GM21360 (cell line): ENCODE results near the gene SUGP2.

Source experiments
- ATAC-seq: cut with Tn5 transposase; IDR thresholded peaks from one replicate; pipeline ENCODE4 v1.9.1; 2021; ENCODE audit warnings: mild to moderate bottlenecking, moderate library complexity; ENCODE audit not compliant: unreplicated experiment

The SUGP2 gene

GRCh38 chr19:18993115-18993514 lies 40.2 kb downstream of the SUGP2 start:
- no peak for ATAC-seq

DNA sequence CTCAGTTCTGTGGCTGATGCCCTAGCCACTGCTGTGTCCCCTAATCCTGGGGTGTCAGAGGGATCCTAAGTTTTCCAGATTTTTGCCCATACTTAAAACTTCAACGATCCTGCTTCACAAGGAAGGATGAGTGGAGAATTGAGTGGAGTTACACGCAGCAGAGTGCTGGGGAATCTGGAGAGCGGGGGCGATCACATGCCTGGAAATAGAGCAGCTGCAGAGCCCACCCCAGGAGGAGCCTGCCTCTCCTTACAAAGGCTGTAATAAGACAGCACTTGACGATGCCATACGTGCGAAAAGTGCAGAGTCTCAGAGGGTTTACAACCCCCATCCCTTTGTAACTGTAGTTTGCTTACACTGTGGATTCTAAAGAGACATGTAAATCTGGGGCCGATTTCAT lies 40.6 kb downstream of the SUGP2 start:
- ATAC-seq: no peak

DNA sequence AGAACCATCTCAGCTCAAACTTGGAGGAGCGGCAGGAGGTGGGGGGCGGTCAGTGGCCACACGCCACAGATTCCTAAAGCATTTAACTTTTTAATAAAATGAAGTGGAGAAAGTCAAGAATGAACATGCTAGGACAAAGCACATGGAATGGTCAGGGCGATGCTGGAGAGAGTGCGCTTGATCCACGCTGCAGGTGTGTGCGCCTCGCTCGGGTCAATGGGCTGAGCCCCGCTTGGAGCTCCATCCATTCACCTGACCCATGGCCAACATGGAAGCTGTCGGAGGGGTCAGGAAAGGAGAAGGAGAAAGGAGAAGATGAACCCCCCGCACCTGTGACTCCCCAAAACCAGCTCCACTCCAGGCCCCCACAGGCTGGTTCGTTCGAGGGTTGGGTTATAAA lies 41.8 kb downstream of the SUGP2 start:
- no peak for ATAC-seq

GRCh38 chr19:18991006-18991405 lies 42.3 kb downstream of the SUGP2 start:
- ATAC-seq: no peak

DNA sequence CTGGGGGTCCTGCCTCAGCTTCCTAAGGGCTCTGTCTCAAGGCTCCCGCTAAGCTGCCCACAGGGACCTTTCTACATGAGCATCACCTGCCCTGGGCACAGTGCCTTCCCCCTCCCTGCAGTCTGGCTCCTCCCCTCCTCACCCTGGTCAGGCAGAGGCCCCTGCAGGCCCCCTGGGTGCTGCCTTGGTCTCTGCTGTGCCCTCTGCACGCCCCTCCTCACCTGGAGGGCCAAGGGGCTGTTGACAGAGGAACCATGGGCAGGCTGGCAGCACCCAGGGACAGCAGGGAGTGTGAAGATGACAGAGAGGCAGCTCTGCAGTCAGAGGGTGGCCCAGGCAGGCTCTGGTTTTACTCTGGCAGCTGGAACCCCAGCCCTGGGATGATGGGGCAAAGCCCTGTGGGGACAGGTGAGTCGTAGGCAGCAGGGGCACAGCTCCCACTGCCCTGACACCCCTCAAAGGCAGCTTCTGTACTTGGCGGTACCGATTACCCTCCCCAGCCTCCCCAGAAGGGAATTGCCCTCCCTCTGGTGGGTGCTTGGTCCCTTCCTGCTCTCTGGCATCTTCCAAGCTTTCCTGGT lies 43.1 kb downstream of the SUGP2 start:
- no peak for ATAC-seq

DNA sequence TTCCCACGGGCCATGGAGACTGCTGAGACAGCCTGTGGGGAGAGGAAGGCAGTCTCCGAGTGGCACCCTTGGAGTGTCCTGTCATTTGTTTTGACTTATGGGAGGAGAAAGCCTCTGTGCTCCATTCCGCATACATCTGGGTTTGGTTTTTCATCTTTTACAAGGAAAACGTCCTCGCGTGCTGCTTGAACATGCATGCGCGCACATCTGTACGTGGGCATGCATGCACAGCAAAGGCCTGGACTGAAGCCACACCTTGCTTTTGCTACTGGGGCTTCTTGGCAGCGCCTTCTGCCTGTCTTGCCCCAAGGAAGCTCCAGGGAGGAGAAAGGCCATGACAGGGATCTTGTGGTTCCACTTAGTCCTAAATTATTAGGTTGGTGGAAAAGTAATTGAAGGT lies 44.0 kb downstream of the SUGP2 start:
- no peak for ATAC-seq

DNA sequence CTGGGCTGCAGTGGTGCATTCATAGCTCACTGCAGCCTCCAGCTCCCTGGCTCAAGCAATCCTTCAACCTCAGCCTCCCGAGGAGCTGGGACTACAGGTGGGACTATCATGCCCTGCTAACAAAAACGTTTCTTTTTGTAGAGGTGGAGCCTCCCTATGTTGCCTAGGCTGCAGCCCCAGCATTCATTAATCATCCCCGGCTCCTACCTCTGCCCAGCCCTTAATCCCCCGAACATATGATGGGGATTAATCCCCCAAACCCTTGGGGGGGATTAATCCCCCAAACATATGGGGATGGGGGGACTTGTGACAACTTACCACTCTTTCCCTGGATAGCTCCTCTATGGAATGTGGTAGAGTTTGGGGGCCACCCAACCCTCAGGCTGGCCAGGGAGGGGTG lies 45.9 kb downstream of the SUGP2 start:
- ATAC-seq: no peak

DNA sequence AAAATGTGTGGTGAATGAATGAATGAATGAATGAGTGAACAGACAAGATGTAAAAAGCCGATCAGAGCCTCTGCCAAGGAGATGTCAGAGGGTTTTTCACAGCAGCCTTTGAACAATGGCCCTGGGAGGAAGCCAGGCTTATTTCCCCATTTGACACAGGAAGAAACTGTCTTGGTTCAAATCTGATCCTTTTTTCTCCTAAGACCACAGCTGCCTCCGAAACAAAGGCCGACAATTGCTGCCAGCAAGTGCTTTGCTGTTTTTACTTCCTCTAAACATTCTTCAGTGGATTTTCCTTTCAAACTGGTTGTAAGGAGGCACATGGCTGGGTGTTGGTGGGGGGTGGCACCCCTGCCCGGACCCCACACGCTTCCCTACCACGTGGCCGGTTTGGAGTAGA lies 48.1 kb downstream of the SUGP2 start:
- ATAC-seq: no peak

- ATAC-seq: no peak
Measured at GRCh38 chr19:18984251-18984650, 49.1 kb downstream of the SUGP2 start.

GRCh38 chr19:18982669-18983068 lies 50.6 kb downstream of the SUGP2 start:
- ATAC-seq: no peak

DNA sequence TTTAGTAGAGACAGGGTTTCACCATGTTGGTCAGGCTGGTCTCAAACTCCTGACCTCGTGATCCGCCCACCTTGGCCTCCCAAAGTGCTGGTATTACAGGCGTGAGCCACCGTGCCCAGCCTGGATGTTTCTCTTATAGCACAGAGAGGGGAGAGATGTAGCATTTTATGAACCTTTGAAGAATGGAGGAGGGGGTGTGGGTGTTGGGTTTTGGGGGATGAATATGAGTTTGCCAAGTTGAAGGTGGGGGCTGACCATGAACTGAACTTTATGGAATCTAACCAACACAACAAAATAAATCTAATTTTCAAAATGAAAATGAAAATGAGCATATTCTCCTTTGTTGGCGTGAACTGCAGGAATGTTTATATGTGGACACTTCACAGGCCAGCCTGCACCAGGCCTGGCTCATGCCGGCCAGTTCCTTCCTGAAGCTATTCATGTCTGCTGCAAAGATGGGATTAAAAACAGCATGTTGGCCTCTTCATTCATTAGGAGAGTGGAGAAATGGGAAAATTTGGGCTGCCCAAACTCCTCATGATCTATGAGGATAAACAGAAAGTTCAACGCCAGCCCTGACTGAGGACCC lies 52.8 kb downstream of the SUGP2 start:
- ATAC-seq: no peak

DNA sequence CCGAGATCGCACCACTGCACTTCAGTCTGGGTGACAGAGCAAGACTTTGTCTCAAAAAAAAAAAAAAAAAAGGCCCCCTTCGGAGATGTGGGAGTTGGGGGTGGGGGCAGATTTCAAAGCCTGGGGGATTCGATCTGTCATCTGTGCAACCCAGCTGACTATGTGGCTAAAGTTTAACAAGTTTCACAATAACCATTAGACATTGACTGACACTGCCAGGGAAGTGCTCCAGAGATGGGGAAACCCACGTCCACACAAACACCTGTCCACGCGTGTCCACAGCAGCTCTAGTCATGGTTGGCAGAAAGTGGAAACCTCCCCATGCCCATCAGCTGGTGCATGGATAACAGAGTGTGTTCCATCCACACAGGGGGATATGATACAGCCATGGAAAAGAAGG lies 54.7 kb downstream of the SUGP2 start:
- ATAC-seq: no peak

DNA sequence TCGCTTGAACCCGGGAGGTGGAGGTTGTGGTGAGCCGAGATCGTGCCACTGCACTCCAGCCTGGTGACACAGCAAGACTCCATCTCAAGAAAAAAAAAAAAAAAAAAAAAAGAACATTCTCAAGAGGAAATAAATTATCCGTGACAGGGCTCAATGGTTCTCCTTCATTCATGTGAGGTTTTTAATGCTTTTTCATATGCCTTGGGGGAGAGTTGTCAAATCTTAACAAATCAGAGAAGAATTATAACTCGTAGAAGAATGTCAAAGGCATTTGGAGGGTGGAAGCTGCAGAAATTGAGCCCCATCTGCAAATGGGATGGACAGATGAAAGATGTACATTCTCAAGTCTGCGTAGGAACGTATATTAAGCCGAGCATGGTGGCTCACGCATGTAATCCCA lies 57.4 kb downstream of the SUGP2 start:
- no peak for ATAC-seq

- no peak for ATAC-seq
Measured at GRCh38 chr19:18975011-18975410, 58.3 kb downstream of the SUGP2 start.

DNA sequence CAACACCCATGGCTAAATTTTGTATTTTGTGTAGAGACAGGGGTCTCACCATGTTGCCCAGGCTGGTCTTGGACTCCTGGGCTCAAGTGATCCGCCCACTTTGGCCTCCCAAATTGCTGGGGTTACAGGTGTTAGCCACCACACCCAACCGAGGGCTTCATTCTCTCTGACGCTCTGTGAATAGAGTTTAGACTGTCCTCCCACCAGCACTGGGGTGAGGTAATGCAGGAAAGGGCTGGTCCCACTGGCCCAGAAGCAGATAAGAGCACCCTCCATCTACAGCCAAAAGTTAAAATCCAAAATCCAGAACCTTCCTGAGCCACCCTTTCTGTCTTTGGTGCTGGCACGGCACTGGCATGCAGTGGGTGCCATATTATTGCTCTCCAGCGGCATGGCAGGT lies 60.5 kb downstream of the SUGP2 start:
- no peak for ATAC-seq

DNA sequence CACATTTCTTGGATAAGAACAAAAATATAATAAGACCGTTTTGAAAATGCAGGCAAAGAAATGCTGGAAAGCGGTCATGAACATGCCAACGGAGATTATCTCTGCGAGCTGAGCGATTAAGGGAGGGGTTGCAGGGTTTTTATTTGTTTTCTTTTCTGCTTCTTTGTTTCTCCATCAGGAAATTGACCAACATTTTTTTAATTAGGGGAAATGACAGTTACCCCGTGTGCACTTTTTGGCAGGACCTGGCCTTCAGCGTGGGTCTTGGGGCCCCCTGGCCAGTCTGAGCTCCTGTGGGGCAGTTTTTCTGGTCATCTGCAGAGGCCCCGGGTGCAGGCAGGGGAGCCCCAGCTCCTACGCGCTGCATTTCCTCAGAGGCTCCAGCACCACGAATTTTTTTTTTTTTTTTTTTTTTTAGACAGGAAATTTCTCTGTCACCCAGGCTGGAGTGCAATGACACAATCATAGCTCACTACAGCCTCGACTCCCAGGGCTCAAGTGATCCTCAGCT lies 61.0 kb downstream of the SUGP2 start:
- no peak for ATAC-seq

GRCh38 chr19:18969931-18970659 lies 63.2 kb downstream of the SUGP2 start:
- no peak for ATAC-seq

GRCh38 chr19:18967358-18968146 lies 65.8 kb downstream of the SUGP2 start:
- no peak for ATAC-seq

- ATAC-seq: no peak
Measured at GRCh38 chr19:18966307-18966706, 67.0 kb downstream of the SUGP2 start.

DNA sequence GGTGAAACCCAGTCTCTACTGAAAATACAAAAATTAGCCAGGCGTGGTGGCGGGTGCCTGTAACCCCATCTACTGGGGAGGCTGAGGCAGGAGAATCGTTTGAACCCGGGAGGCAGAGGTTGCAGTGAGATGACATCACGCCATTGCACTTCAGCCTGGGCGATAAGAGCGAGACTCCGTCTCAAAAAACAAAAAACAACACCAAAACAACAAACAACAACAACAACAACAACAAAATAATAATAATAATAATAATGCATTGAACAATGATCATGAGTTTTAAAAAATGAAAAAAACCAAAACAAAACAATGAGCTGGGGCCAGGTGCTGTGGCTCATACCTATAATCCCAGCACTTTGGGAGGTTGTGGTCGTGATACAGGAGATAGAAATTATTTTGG lies 69.2 kb downstream of the SUGP2 start:
- no peak for ATAC-seq

GRCh38 chr19:18961767-18962620 lies 71.3 kb downstream of the SUGP2 start:
- ATAC-seq: no peak
